GM18502 (cell line): Measurements from ENCODE around the gene GTF3C6.
"Not testable (repeated sequence)": the region's sequence is repeated elsewhere in the genome, so short reads cannot be mapped to it uniquely, and the experiment has no call there.

Experiments used
- ATAC-seq: cut with Tn5 transposase; IDR thresholded peaks from one replicate; pipeline ENCODE4 v1.9.1; 2021; ENCODE audit warnings: mild to moderate bottlenecking; ENCODE audit not compliant: unreplicated experiment, poor library complexity

The GTF3C6 gene, protein sequence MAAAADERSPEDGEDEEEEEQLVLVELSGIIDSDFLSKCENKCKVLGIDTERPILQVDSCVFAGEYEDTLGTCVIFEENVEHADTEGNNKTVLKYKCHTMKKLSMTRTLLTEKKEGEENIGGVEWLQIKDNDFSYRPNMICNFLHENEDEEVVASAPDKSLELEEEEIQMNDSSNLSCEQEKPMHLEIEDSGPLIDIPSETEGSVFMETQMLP

DNA sequence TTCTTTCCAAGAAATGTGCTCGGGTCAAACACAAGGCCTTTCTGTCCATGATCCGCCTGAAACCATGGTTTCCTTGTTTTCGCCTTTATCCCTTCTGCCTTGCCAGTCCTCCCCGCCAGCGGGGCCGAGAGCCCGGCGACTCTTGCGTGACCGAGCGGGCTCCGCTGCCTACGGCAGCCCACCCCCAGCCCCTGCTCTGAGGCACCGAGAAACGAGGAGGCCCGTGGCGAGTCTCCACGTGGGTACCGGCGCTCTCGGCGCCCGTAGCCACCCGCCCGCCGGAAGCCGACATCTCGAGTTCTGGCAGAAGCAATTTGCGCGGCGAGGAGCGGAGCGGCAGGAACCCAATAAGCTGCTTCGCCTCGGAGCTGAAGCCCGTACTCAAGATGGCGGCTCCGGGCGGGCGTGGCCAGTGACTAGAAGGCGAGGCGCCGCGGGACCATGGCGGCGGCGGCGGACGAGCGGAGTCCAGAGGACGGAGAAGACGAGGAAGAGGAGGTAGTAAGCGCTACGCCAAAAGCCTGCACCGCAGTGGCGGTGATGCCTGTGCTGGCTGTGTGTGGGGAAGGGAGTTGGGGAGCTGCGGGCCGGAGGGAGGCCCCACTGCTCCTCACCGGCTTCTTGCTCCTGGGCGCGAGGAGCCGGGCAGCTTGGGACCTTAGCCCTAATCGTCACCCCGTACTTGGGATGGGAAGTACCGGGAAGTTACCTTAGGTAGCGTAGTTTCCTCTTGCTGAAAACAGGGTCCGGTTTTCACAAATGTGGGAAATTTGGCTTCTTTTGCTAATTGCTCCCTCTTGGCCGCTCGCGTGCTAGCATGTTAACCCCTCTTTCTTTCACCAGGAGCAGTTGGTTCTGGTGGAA, at the start of gene GTF3C6:
GTF3C6 (plus strand) TSS at position 378 of the 864 bp plus-strand sequence; CDS start at position 442, 64 bp downstream.
- peak; percentile 98 for ATAC-seq

DNA sequence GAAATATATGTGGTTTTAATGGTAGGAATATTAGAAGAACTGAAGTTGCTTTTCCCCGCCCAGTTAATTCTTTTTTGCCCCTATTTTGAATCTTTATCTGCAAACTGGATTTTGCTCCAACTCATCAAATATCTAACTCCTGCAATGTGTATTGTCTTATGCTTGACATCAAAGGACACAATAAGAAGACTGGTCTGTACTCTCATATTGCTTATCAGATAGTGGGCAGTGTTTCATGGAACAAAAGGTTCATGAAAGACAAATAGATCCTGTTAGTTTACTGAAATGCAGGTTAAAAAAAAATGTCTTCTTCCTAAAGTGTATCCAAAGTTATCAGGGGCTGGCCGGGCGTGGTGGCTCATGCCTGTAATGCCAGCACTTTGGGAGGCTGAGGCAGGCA, 27.7 kb upstream of the GTF3C6 start:
- no peak for ATAC-seq

DNA sequence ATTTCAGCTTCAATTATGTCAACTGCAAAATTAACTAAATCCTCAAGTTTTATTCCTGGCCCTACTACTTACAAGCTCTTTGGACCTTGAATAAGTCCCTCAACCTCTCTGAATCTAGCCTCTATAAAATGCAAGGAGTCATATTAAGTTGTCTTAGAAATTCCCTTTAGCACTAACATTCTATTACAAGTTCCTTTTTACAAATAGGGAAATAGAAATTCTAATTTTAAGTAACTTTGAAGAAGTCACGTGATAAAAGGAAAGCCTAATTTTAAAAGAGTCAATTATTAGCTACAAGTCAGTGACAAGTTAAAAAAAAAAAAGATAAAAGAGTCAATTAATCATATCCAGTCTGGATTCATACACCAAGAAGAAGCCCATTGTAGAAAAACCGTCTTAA, 24.6 kb upstream of the GTF3C6 start:
- no peak for ATAC-seq

DNA sequence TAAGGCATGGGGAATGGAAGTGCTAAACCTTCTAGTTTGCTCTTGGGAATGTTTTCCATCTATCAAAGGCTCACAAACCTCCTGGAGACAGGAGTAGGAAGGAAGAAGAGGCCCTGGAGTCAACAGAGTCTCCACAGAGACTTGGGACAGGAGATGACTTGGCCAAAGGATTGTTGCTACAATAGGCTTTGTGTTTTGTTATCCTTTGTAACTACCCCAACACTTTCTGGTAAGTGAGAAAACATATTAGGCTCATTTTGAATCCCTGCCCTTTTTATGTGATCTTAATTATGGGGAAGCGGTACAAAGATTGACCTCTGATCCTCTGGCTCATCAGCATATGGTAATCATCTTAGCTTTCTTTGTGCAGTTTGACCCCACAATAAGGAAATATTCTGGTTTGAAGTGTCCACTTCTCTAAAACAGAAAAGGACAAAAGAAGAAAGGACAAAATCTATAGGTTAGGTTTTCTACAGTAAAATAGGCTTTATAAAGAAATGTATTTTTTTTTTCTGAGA, 24.1 kb upstream of the GTF3C6 start:
- ATAC-seq = no peak

DNA sequence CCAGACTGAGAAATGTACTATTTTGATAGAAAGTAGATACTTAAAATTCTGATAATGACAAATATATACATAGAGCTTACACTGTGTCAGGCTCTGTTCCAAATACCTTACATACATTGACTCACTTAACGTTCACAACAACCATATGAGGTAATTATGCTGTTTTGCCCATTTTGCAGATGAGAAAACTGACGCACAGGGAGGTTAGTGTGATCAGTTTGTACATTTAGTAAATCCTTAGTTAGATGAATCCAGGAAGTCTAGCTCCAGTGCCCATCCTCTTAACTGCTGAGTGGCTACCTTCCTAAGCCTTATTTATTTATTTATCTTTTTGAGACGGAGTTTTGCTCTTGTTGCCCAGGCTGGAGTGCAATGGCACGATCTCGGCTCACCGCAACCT, 23.3 kb upstream of the GTF3C6 start:
- no peak for ATAC-seq

DNA sequence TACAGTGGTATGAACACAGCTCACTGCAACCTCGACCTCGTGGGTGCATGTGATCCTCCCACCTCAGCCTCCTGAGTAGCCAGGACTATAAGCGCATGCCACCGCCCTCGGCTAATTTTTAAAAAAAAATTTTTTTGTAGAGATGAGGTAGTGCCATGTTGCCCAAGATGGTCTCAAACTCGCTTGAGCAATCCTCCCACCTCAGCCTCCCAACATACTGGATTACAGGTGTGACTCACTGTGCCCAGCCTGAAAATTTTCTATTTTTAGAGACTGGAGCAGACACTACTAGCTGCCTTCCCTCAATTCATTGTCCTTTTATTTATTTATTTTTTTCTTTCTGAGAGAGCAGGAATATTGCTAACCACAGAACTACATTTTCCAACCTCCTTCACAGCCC, 20.3 kb upstream of the GTF3C6 start:
- no peak for ATAC-seq

DNA sequence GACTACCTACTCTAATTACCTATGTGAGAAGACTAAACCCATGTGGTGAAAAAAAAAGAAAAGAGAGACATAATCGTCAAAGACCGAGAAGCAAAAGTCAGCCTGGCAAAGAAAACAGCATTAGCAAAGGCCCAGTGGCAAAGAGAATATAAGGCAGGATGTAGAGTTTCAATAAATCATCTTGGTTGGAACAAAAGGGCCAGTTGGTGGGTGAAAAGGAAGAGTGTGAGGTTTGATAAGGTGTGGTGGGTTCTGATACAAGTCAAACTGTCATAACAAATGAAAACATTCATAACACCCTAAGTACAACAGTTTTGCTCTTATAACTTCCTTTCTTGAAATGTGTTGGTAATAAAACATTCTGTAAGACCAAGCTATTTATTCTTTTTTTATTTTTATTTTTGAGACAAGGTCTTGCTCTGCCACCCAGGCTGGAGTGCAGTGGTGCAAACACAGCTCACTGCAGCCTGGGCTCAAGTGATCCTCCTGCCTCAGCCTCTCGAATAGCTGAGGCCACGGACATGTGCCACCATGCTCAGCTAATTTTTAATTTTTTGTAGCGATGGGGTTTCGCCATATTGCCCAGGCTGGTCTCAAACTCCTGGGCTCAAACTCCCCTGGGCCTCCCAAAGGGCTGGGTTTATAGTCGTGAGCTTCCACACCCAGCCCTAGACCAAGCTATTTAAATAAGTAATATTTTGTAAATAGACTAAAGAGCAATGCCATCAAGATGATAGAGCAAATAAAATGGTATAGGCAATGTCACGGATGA, 18.9 kb upstream of the GTF3C6 start:
- no peak for ATAC-seq

DNA sequence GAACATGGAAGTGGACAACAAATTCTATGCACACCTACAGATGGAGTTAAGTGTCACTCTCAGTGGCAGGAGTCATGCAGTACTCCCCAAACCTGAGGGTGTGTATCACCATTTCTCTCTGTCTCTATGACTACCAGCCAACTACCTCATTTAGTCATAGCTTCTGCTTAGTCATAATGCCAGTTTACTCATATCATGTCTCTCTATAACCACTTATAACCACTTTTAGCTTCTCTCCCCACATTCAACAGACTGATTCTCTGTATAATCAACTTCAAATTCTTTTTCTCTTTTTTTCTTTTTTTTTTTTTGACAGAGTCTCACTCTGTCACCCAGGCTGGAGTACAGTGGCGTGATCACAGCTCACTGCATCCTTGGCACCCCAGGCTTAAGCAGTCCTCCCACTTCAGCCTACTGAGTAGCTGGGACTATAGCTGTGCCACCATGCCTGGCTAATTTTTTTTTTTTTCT, 13.8 kb upstream of the GTF3C6 start:
- ATAC-seq = peak; percentile 100

DNA sequence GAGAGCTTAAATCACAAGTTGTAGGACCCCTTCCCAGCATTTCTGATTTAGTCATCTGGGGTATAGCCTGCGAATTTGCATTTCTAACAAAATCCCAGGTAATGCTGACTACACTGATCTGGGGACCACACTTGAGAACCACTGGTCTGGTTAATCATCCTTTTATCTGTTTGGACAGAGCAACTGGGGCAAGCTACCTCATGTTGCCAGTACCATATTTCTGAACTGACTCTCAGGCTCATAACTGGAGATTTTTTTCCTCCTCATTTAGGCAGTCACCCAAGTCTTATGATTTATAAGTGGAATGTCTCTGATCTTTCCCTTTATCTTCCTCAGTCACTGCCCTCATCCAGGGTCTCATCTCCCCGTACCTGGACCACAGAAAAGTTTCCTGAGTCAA, 12.0 kb upstream of the GTF3C6 start:
- no peak for ATAC-seq

DNA sequence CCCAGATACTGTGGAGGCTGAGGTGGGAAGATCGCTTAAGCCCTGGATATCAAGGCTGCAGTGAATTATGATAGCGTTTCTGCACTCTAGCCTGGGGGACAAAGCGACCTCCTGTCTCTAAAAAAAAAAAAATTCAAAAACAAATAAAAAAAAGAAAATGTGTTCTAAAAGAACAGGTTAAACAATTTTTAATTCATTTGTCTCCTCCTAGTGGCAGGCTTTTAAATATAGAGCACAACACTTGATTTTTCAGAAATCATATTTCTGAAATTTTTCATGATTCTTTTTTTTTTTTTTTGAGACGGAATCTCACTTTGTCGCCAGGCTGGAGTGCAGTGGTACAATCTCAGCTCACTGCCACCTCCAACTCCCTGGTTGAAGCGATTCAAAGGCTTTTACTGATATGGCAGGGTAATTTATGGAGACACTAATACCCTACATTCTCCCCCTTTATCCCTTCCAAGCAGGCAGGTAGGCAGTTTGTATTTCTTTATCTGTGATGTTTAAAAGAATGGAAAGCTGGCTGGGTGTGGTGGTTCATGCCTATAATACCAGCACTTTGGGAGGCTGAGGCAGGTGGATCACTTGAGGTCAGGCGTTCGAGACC, 8.7 kb upstream of the GTF3C6 start:
- ATAC-seq = no peak

DNA sequence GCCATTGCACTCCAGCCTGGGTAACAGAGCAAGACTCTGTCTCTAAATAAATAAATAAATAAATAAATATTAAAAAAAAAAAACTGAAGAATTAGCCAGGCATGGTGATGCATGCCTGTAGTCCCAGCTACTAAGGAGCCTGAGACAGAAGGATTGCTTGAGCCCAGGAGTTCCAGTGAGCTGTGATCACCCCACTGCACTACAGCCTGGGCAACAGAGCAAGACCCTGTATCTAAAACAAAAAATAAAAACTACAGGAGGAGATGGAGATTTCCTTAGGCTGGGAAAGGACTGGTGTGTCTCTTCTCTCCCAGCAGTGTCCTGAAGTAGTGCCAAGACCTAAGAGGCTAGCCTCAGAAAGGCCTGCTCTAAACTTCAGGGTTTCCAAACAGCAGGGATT, 8.1 kb upstream of the GTF3C6 start:
- no peak for ATAC-seq

DNA sequence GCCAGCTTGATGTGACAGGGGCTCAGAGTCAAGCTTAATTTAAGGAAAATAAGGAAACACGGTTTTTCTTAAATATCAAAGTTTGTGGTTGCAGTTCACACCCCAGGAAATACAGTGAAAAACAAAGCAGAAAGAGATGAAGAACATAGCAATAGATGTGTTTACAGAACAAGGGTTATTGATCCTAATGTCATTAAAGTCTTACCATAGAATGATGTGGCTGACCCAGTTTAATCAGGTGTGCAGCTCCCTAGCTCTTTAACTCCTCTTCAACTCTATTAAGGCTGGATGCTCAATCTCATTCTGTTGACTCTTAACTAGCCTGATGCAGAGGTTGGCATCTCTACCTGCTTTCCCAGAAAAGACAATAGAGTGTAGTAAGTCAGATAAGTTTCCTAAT, 7.5 kb upstream of the GTF3C6 start:
- ATAC-seq = no peak

DNA sequence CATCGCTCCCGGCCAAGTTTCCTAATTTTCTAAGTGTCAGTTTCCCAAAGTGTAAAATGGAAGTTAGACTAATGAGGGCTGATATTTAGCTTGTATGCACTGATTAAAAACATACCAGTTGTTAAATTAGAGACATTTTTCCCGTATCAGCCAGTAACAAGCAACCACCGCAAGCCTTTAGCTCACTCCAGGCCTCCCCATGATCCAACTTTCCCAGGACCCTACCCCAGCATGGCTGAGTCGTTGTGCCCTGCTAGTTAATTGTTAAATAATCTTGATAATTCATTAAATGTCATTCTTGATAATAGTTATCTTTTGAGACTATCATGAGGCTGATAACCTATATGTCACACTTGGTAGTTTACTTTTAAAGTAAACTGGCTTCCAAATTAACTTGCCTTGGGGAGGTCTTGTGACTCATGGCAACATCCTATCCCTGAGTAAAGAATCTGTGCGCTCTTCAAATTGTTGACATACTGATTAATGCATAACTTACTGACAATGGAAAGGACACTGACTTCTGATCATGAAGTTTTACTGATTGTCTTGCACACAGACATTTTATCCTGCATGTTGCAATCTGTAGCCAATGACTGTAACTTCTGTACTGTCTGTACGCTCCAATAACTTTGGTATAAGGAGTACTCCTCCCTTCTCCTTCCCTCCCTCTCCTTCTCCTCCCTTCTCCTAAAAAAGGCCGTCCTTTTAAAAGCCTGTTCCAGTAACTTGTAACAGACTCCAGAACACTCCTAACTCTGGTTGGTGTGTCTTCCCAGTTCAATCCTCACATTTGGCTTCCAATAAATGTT, 6.3 kb upstream of the GTF3C6 start:
- ATAC-seq = no peak

DNA sequence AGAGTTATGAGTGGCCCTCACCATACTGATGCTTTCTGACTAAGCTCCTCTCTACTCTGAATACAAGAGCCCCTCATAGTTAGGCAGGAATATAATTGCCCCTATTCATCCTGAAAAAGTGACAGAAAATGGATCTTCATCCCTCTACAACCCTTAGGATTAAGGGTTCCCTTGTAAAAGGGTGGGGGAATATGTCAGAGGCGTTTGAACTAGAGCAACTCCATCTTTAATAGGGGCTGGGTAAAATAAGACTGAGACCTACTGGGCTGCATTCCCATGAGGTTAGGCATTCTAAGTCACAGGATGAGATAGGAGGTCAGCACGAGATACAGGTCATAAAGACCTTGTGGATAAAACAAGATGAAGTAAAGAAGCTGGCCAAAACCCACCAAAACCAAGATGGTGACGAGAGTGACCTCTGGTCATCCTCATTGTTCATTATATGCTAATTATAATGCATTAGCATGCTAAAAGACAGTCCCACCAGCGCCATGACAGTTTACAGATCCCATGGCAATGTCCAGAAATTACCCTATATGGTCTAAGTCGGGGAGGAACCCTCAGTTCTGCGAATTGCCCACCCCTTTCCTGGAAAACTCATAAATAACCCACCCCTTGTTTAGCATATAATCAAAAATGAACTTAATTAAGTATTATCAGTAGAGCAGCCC, 4.7 kb upstream of the GTF3C6 start:
- ATAC-seq = no peak

DNA sequence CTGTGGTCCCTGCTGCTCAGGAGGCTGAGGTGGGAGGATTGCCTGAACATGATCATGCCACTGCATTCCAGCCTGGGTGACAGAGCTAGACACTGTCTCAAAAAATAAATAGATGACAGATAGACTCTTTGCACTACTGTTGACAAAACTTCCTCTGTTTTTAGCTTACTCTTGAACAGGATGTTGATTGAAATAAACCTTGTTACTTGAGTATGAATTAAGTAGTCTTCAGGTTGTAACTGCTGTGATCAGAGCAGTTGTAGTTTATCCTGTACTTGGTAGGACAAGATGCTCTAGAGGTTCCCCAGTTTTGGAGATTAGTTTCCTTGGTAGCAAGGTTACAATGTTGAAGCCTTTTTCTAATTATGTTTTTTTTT, 1.5 kb downstream of the GTF3C6 start:
- no peak for ATAC-seq

DNA sequence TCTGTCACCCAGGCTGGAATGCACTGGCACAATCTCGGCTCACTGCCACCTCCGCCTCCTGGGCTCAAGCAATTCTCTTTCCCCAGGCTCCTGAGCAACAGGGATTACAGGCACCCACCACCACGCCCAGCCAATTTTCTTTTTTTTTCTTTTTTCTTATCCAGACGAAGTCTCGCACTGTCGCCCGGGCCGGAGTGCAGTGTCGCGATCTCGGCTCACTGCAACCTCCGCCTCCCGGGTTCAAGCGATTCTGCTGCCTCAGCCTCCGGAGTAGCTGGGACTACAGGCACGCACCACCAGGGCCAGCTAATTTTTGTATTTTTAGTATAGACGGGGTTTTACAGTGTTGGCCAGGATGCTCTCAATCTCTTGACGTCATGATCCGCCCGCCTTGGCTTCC, 4.1 kb downstream of the GTF3C6 start:
- not testable (repeated sequence) for ATAC-seq

DNA sequence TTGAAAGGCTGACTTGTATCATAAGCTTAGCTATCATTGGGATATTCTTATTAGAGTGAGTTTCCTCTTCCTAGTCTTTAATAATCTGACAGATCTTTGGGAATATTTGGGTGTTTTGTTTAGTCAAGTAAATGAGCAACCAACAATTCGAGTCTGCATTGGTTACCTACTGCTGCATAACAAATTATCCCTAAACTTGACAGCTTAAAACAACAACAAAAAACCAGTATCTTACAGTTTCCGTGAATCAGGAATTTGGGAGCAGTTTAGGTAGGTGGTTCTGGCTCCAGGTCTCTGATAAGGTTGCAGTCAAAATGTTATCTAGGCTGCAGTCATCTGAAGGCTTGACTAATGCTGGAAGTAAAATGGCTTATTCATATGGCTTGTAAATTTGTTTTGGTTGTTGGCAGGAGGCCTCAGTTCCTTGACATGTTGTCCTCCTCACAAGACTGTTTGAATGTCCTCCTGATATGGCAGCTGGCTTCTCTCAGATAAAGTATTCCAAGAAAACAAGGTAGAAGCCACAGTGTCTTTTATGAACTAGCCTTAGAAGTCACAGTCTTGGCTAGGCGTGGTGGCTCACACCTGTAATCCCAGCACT, 7.2 kb downstream of the GTF3C6 start:
- no peak for ATAC-seq

DNA sequence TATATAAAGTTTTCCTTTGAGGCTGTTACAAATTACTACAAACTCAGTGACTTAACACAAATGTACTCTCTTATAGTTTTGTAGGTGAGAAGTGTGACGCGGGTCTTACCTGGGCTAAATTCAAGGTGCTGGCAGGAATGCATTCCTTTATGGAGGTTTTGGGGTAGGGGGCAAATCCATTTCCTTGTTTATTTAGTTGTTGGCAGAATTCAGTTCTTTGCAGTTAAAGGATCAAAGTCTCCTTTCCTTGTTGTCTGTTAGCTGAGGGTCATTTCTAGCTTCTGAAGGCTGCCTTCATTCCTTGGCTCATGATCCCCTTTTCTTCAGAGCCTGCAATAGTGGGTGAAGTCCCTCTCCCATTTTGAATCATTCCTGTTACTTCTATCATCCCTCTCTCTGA, 10.2 kb downstream of the GTF3C6 start:
- not testable (repeated sequence) for ATAC-seq

DNA sequence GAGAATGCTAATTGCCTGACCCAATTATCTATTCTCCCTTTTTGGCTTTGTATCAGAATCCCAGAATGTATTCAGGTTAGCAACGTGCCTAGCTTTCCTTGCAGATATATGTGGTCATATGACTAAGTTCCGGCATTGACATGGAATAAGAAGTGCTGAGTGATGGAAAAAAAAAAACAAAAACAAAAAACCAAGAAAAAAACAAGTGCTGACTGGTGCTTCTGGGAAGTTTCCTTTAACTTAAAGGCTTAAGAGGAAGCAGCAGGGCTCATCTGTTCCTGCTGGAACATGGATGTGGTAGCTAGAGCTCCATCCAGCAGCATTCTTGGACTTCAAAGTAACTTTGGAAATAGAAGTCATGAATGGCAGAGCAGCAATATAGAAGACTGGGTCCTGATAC, 13.0 kb downstream of the GTF3C6 start:
- ATAC-seq = no peak
